WTC11 (cell line): Measurements from ENCODE around the gene STIM2. TPM values are rescaled to one million over a fixed set of nuclear protein-coding genes. Genes with fewer than 3 reads are reported as not detected.

Experiments
- ATAC-seq: fragments of 200-7000 bp; cut with Tn5 transposase; 2 replicates; pipeline ENCODE4 v1.10.0; 2021; ENCODE audit warnings: mild to moderate bottlenecking, moderate library complexity
- CTCF ChIA-PET: fragments of 300-600 bp; sonication (Branson Sonifier 250); formaldehyde crosslinking; loops from one replicate; lab custom pipeline; 2021; ENCODE audit warnings: antibody characterized with exemption; lab: Charles Lee
- POLR2A ChIA-PET: fragments of 350-600 bp; sonication (Branson Sonifier 250); formaldehyde crosslinking; loops from one replicate; lab custom pipeline; 2021; ENCODE audit warnings: antibody characterized with exemption; lab: Charles Lee
- DNase-seq: peaks from one replicate; pipeline ENCODE4 v3.0.0; 2021; ENCODE audit warnings: low spot score
- H3K27ac Mint-ChIP-seq: 2 replicates; pipeline ENCODE4 v1.8.0; 2021; ENCODE audit warnings: mixed read lengths
- H3K27me3 Mint-ChIP-seq: 2 replicates; pipeline ENCODE4 v1.8.0; 2021; ENCODE audit warnings: low read depth, mild to moderate bottlenecking, moderate library complexity, mixed read lengths
- H3K36me3 Mint-ChIP-seq: 2 replicates; pipeline ENCODE4 v1.8.0; 2021; ENCODE audit warnings: mixed read lengths
- H3K4me1 Mint-ChIP-seq: 2 replicates; pipeline ENCODE4 v1.8.0; 2022; ENCODE audit warnings: mixed read lengths
- H3K4me3 Mint-ChIP-seq: 2 replicates; pipeline ENCODE4 v1.8.0; 2021; ENCODE audit warnings: mild to moderate bottlenecking, moderate library complexity, mixed read lengths
- H3K9me3 Mint-ChIP-seq: 2 replicates; pipeline ENCODE4 v1.8.0; 2021; ENCODE audit warnings: mixed read lengths
- FOXJ3 ChIP-seq: sonication (generic); formaldehyde crosslinking; IDR thresholded peaks from 2 replicates; pipeline ENCODE4 v1.9.0; 2021; ENCODE audit warnings: missing genetic modification reagents, mild to moderate bottlenecking, borderline replicate concordance
- IRF2 ChIP-seq: sonication (generic); formaldehyde crosslinking; IDR thresholded peaks from 2 replicates; pipeline ENCODE4 v1.8.0; 2022; ENCODE audit warnings: low read depth, missing genetic modification reagents, borderline replicate concordance
- KAT7 ChIP-seq: sonication (generic); formaldehyde crosslinking; IDR thresholded peaks from 2 replicates; pipeline ENCODE4 v1.8.1; 2023; ENCODE audit warnings: missing genetic modification reagents, mild to moderate bottlenecking, borderline replicate concordance
- MYBL2 ChIP-seq: sonication (generic); formaldehyde crosslinking; IDR thresholded peaks from 2 replicates; pipeline ENCODE4 v1.8.1; 2023; ENCODE audit warnings: mild to moderate bottlenecking, moderate library complexity, missing genetic modification reagents
- NFYB ChIP-seq: sonication (generic); formaldehyde crosslinking; conservative IDR thresholded peaks from 2 replicates; pipeline ENCODE4 v1.8.0; 2022; ENCODE audit warnings: low read depth, missing genetic modification reagents
- PREB ChIP-seq: sonication (generic); formaldehyde crosslinking; IDR thresholded peaks from 2 replicates; pipeline ENCODE4 v1.8.1; 2022; ENCODE audit warnings: mild to moderate bottlenecking, missing genetic modification reagents, moderate library complexity, borderline replicate concordance
- PRRX2 ChIP-seq: fragments of 250-450 bp; sonication (Bioruptor Pico); IDR thresholded peaks from 2 replicates; pipeline ENCODE4 v1.8.0; 2021; ENCODE audit warnings: mild to moderate bottlenecking
- RELA ChIP-seq: sonication (generic); formaldehyde crosslinking; IDR thresholded peaks from 2 replicates; pipeline ENCODE4 v1.8.1; 2022; ENCODE audit warnings: missing genetic modification reagents, mild to moderate bottlenecking, borderline replicate concordance
- SMAD3 ChIP-seq: sonication (generic); formaldehyde crosslinking; IDR thresholded peaks from 2 replicates; pipeline ENCODE4 v1.8.0; 2022; ENCODE audit warnings: missing genetic modification reagents, mild to moderate bottlenecking, borderline replicate concordance
- SOX15 ChIP-seq: fragments of 250-450 bp; sonication (Bioruptor Pico); IDR thresholded peaks from 2 replicates; pipeline ENCODE4 v1.9.0; 2021; ENCODE audit warnings: mild to moderate bottlenecking
- TCF7 ChIP-seq: sonication (generic); formaldehyde crosslinking; IDR thresholded peaks from 2 replicates; pipeline ENCODE4 v1.8.0; 2022; ENCODE audit warnings: mild to moderate bottlenecking, low read depth, missing genetic modification reagents, moderate library complexity
- ZBTB43 ChIP-seq: sonication (generic); formaldehyde crosslinking; IDR thresholded peaks from 2 replicates; pipeline ENCODE4 v1.8.1; 2023; ENCODE audit warnings: mild to moderate bottlenecking, missing genetic modification reagents
- ZNF219 ChIP-seq: sonication (generic); formaldehyde crosslinking; IDR thresholded peaks from 2 replicates; pipeline ENCODE4 v1.8.0; 2023; ENCODE audit warnings: missing genetic modification reagents, mild to moderate bottlenecking, borderline replicate concordance
- ZNF232 ChIP-seq: sonication (generic); formaldehyde crosslinking; IDR thresholded peaks from 2 replicates; pipeline ENCODE4 v1.8.0; 2022; ENCODE audit warnings: mild to moderate bottlenecking, missing genetic modification reagents
- ZNF532 ChIP-seq: fragments of 250-450 bp; sonication (Bioruptor Pico); IDR thresholded peaks from 2 replicates; pipeline ENCODE4 v1.9.0; 2021; ENCODE audit warnings: mild to moderate bottlenecking, borderline replicate concordance
- total RNA-seq: library from RNA; stranded (reverse); gene quantifications from 3 replicates; pipeline ENCODE4 v1.2.3, GENCODE V29; 2021
- TF ChIP-seq, protein P1 (sequence below): sonication (generic); formaldehyde crosslinking; IDR thresholded peaks from 2 replicates; pipeline ENCODE4 v1.8.0; 2022; ENCODE audit warnings: mild to moderate bottlenecking, missing genetic modification reagents

STIM2 gene
- total RNA-seq, 1 experiment from 2014 or later: 22.4 TPM

- Mint-ChIP-seq H3K27ac (no peak overlapping the region), H3K9me3 (no peaks in the 10 kb centered on the region), H3K4me1 (peaks cover 26% of the 10 kb centered on the region), H3K4me3 (no peak overlapping the region), H3K36me3 (no peaks in the 10 kb centered on the region), H3K27me3 (no peaks in the 10 kb centered on the region)
- DNase-seq: no peak
- ChIA-PET POLR2A (no interaction called here), CTCF (no interaction called here)
- no peak for TF ChIP-seq RELA (CRISPR knock-in tag)
- TF ChIP-seq KAT7 (CRISPR knock-in tag): no peak
- TF ChIP-seq MYBL2: no peak
- no peak for TF ChIP-seq NFYB (CRISPR knock-in tag)
- no peak for TF ChIP-seq ZNF532
- TF ChIP-seq SOX15 (CRISPR knock-in tag): no peak
- TF ChIP-seq FOXJ3: no peak
- ATAC-seq: peak; percentile 69
Observed at GRCh38 chr4:27003642-27004113, 143.0 kb downstream of the STIM2 start.

DNA sequence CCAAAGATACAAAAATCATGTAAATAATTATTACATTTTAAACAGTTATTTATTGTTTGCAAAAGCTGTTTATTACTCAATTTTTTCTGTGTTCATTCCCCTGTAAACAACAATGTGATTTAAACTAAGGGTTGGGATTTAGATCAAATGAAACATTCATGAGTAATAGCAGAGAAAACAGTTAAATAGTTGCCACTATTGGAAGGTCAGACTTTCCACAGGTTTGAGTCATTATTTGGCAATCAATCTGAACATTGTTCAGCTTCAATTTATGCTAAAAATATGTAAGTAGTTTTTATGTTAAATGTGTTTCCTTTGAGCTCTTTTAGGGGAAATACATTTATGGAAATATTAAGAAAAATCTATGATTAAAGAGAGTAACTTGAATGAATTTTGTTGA is 144.9 kb downstream of the STIM2 start:
- CTCF ChIA-PET: interaction anchor here (0.7 kb wide), 1 partner anchor 217 kb away, joined by 3 read pairs; no protein-coding TSS in a partner anchor
- no peaks in the 10 kb centered on the region for H3K9me3 Mint-ChIP-seq
- ATAC-seq (no peak), DNase-seq (no peak)
- H3K36me3 Mint-ChIP-seq: no peaks in the 10 kb centered on the region
- H3K4me1 Mint-ChIP-seq: peaks cover 26% of the 10 kb centered on the region
- H3K4me3 Mint-ChIP-seq: no peak overlapping the region
- H3K27me3 Mint-ChIP-seq: no peaks in the 10 kb centered on the region
- no peak for TF ChIP-seq PREB
- no peak for TF ChIP-seq ZNF232
- TF ChIP-seq ZBTB43: no peak
- no peak for TF ChIP-seq PRRX2 (CRISPR knock-in tag)
- TF ChIP-seq TCF7 (CRISPR knock-in tag): no peak
- no peak for TF ChIP-seq SMAD3 (CRISPR knock-in tag)
- no peak for TF ChIP-seq ZNF219 (CRISPR knock-in tag)
- TF ChIP-seq, protein P1, sequence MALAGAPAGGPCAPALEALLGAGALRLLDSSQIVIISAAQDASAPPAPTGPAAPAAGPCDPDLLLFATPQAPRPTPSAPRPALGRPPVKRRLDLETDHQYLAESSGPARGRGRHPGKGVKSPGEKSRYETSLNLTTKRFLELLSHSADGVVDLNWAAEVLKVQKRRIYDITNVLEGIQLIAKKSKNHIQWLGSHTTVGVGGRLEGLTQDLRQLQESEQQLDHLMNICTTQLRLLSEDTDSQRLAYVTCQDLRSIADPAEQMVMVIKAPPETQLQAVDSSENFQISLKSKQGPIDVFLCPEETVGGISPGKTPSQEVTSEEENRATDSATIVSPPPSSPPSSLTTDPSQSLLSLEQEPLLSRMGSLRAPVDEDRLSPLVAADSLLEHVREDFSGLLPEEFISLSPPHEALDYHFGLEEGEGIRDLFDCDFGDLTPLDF (CRISPR knock-in tag): no peak
- TF ChIP-seq IRF2 (CRISPR knock-in tag): no peak
- POLR2A ChIA-PET: no interaction called here
- H3K27ac Mint-ChIP-seq: no peak overlapping the region
